Mesodermal cell (in vitro differentiated cells): ENCODE data around the gene ADARB2.

Source experiments
- H3K27ac ChIP-seq: 2 replicates; pipeline ENCODE4 v1.7.0; 2013; ENCODE audit warnings: mild to moderate bottlenecking, low read depth, low read length, moderate library complexity; ENCODE audit not compliant: severe bottlenecking
- H3K36me3 ChIP-seq: 2 replicates; pipeline ENCODE4 v1.7.1; 2013; ENCODE audit warnings: mild to moderate bottlenecking, low read length, moderate library complexity; ENCODE audit not compliant: control insufficient read depth, insufficient read depth
- H3K4me1 ChIP-seq: one replicate; pipeline ENCODE4 v1.7.1; 2013; ENCODE audit warnings: mild to moderate bottlenecking, low read length; ENCODE audit not compliant: insufficient read depth, control insufficient read depth, poor library complexity, severe bottlenecking
- H3K4me3 ChIP-seq: 2 replicates; pipeline ENCODE4 v1.7.0; 2013; ENCODE audit warnings: low read length, control low read depth, mild to moderate bottlenecking; ENCODE audit not compliant: insufficient read depth, poor library complexity, severe bottlenecking; ENCODE audit errors: extremely low read depth
- H3K9me3 ChIP-seq: 2 replicates; pipeline ENCODE4 v1.7.1; 2013; ENCODE audit warnings: mild to moderate bottlenecking, low read length, moderate library complexity; ENCODE audit not compliant: control insufficient read depth
- WGBS, 2 experiments: methylation state at CpG; one replicate each; pipeline ENCODE4 v1.1.5; 2013; ENCODE audit warnings: missing lambda C conversion rate in 2 of 2; ENCODE audit not compliant: insufficient coverage in 2 of 2; 5-methylcytosine and 5-hydroxymethylcytosine counted together

ADARB2 gene

DNA sequence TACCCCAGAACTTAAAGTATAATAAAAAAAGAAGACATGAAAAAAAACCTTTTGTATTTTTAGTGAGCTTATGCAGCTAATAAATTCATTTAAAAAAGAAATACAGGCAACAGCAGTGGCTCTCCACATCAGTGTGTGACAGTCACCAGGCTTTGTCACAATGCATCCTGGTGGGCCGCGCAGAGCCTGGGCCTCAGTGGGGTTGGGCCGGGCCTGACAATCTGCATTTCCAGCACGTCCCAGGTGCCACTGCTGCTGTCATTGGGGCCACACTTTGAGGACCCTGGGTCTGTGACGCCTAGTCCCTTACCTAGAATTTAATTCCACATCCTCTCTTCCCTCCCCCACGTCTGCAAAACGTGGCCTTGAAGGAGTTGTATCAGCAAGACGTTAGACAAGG lies 284.5 kb downstream of the ADARB2 start:
- Histone ChIP-seq H3K27ac (no peak overlapping the region), H3K4me1 (no peaks in the 10 kb centered on the region), H3K36me3 (no peaks in the 10 kb centered on the region), H3K9me3 (no peaks in the 10 kb centered on the region), H3K4me3 (no peak overlapping the region)
- WGBS, 2 experiments: 70% methylated on average over 8 of the region's 8 CpGs

- no peaks in the 10 kb centered on the region for H3K4me1 ChIP-seq
- no peaks in the 10 kb centered on the region for H3K36me3 ChIP-seq
- WGBS, 2 experiments: 89 to 97% methylated on average over 6 of the region's 7 CpGs
- no peaks in the 10 kb centered on the region for H3K9me3 ChIP-seq
- no peak overlapping the region for H3K27ac ChIP-seq
- no peak overlapping the region for H3K4me3 ChIP-seq
Measured at GRCh38 chr10:1451941-1452340, 285.4 kb downstream of the ADARB2 start.

GRCh38 chr10:1451362-1451888 lies 285.9 kb downstream of the ADARB2 start:
- Histone ChIP-seq H3K4me3 (no peak overlapping the region), H3K36me3 (no peaks in the 10 kb centered on the region), H3K4me1 (no peaks in the 10 kb centered on the region), H3K9me3 (no peaks in the 10 kb centered on the region), H3K27ac (no peak overlapping the region)
- 84 to 92% methylated on average over 4 of the region's 4 CpGs for WGBS, 2 experiments

DNA sequence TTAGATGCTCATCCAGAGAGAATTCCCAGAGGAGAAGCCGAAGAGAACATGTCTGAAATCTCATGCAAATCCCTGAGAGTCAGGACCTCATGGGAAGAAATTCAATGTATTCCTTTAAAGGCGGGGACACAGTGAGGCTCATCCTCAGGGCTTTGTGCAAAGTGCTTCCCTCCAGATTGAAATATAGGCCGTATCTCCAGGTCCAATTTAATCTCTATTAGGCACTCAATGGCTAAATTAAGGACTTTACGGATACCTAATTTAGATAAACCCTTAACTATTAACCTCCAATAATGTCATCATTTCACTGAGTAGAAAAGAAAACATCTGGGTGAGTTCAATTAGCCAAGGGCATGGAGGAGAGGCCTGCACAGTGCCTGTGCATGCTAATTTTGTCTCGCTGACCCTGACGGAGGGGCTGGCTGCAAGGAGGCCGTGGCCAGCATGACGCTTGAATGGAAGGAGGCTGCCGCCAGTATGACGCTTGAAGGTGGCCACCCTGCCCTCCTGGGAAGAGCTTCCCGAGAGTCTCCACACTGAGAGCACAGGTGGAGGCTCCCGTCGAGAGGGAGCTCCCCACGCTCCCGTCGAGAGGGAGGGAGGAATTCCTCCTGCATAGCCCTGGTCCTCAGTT lies 287.6 kb downstream of the ADARB2 start:
- H3K9me3 ChIP-seq: no peaks in the 10 kb centered on the region
- H3K36me3 ChIP-seq: no peaks in the 10 kb centered on the region
- WGBS, 2 experiments: 78 to 84% methylated on average over 7 to 16 of the region's 16 CpGs
- no peaks in the 10 kb centered on the region for H3K4me1 ChIP-seq
- no peak overlapping the region for H3K27ac ChIP-seq
- H3K4me3 ChIP-seq: no peak overlapping the region

DNA sequence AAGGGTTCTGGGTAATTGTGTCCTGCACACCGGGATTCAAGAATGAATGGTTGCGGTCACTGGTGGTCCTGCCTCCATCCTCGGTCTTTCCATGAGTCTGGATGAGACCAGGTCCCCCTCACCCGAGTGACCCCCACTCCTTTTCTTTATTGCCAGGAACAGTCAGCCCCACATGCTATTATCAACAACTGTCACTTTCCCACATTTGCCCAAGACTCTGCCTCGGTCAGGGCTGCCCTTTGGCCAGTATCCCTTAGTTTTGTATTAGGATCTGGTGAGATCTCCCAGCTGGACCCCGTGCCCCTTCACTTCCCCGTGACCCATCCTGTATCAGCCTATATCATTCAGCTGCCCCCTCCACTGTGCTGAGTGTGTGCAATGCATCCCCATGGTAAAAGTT lies 288.3 kb downstream of the ADARB2 start:
- no peaks in the 10 kb centered on the region for H3K36me3 ChIP-seq
- 91 to 95% methylated on average over 4 to 5 of the region's 7 CpGs for WGBS, 2 experiments
- no peak overlapping the region for H3K27ac ChIP-seq
- no peaks in the 10 kb centered on the region for H3K4me1 ChIP-seq
- no peaks in the 10 kb centered on the region for H3K9me3 ChIP-seq
- H3K4me3 ChIP-seq: no peak overlapping the region

DNA sequence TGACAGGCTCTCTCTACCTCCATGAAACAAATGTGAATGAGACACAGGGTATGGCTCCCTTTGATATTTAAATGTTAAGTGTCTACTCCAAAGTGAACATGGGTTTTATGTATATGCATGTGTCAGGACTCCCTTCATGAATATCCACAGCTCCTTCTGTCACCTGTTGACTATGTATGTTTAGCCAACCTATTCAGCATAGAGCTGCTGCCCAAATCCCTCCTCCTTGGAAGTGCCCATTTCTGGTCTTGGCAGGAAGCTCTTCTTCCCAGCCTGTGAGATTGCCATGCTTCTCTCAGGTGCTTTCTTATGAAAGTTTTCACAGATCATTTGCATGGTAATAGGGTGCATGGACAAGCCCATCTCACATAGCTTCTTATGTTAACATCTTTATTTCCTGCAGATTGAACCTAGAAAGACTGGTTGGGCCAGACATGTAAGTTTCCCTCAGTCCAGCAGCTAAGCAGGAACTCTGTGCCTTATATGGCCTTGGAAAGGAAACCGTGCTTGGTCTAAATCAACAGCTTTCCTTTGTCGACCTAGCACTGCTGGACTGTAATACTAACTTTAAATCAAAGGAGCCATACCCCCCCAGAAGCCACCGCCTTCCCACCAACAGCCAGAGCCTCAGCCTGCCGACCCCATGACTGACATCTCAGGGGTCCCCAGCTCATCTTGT lies 288.9 kb downstream of the ADARB2 start:
- no peaks in the 10 kb centered on the region for H3K9me3 ChIP-seq
- 66 to 85% methylated on average over 4 of the region's 4 CpGs for WGBS, 2 experiments
- H3K27ac ChIP-seq: no peak overlapping the region

GRCh38 chr10:1444826-1445225 lies 292.5 kb downstream of the ADARB2 start:
- no peaks in the 10 kb centered on the region for H3K4me1 ChIP-seq
- H3K4me3 ChIP-seq: no peak overlapping the region
- H3K27ac ChIP-seq: no peak overlapping the region
- H3K36me3 ChIP-seq: no peaks in the 10 kb centered on the region
- H3K9me3 ChIP-seq: no peaks in the 10 kb centered on the region
- WGBS, 2 experiments: 83 to 89% methylated on average over 2 of the region's 2 CpGs

More for the DNA sequence above, 288.9 kb downstream of the ADARB2 start:
- no peak overlapping the region for H3K4me3 ChIP-seq
- H3K36me3 ChIP-seq: no peaks in the 10 kb centered on the region
- no peaks in the 10 kb centered on the region for H3K4me1 ChIP-seq

- no peaks in the 10 kb centered on the region for H3K4me1 ChIP-seq
- WGBS, 2 experiments: 50 to 90% methylated on average over 1 of the region's 2 CpGs
- H3K4me3 ChIP-seq: no peak overlapping the region
- H3K27ac ChIP-seq: no peak overlapping the region
- no peaks in the 10 kb centered on the region for H3K9me3 ChIP-seq
- H3K36me3 ChIP-seq: no peaks in the 10 kb centered on the region
Measured at GRCh38 chr10:1440897-1441296, 296.4 kb downstream of the ADARB2 start.

- Histone ChIP-seq H3K4me3 (no peak overlapping the region), H3K4me1 (no peaks in the 10 kb centered on the region), H3K36me3 (no peaks in the 10 kb centered on the region), H3K9me3 (peaks cover 5% of the 10 kb centered on the region), H3K27ac (no peak overlapping the region)
- 87% methylated on average over 17 to 20 of the region's 22 CpGs for WGBS, 2 experiments
Measured at GRCh38 chr10:1434912-1435692, 302.2 kb downstream of the ADARB2 start.

DNA sequence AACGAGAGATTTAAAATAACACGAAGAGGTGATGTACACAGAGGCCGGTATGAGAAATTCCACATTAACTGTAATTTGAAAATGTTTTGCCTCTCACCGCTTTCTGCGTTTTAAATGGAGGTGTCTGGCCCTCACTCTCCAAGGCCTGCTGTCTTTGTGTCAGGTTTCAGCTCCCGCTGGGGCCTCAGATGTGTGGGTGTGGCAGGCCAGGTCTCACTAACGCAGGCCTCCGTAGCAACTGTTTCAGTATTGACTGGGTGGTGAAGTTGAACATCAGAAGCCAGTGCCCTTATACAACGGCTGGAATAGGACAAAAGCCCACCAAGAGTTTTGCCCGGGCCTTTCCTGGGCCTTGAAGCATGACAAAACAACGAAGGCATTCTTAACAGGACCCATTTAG lies 303.1 kb downstream of the ADARB2 start:
- H3K4me1 ChIP-seq: no peaks in the 10 kb centered on the region
- no peak overlapping the region for H3K27ac ChIP-seq
- H3K9me3 ChIP-seq: peaks cover 5% of the 10 kb centered on the region
- H3K36me3 ChIP-seq: no peaks in the 10 kb centered on the region
- H3K4me3 ChIP-seq: no peak overlapping the region
- 52 to 65% methylated on average over 10 to 11 of the region's 11 CpGs for WGBS, 2 experiments
